ENCODE data around the gene LYPLA2.
"Not testable (repeated sequence)": the region's sequence is repeated elsewhere in the genome, so short reads cannot be mapped to it uniquely, and the experiment has no call there.

Gene LYPLA2

DNA sequence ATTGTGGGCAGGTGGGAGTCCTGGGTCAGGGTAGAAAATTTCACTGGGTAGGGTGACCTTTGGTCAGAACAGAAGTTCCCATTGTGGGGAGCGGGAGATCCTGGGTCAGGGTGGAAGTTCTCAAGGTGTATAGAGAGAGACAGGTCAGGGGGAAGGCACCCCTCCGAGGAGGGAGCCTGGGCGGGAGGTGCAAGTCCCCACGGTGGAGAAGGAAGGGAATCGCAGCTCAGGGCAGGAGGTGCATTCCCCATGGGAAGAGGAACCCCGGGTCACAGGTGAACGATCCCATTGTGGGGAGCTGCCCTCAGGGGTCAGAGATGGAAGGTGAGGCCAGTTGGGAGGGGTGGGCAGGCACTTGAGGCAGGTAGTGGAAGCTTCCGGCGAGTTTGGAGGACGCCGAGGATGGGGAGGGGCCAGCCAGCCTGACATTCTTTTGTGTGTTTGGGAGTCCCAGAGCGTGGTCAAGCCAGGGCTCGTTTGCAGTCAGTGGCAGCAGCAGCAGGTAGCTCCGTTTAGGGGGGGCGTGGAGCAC lies 637 bp downstream of the LYPLA2 start:
- in situ Hi-C loops (cut with HindIII; ENCODE audit: low pct_unique_long_range_greater_than_20kb, low sequenced_read_pairs): no loop called here
- peak; percentile 42 to 48 for DNase-seq (ENCODE audit: low read depth in 1 of 2, low spot score in 1 of 2)
- no peak for TF ChIP-seq JUND (IDR thresholded peaks at IDR 0.05; ENCODE audit: low read depth)

DNA sequence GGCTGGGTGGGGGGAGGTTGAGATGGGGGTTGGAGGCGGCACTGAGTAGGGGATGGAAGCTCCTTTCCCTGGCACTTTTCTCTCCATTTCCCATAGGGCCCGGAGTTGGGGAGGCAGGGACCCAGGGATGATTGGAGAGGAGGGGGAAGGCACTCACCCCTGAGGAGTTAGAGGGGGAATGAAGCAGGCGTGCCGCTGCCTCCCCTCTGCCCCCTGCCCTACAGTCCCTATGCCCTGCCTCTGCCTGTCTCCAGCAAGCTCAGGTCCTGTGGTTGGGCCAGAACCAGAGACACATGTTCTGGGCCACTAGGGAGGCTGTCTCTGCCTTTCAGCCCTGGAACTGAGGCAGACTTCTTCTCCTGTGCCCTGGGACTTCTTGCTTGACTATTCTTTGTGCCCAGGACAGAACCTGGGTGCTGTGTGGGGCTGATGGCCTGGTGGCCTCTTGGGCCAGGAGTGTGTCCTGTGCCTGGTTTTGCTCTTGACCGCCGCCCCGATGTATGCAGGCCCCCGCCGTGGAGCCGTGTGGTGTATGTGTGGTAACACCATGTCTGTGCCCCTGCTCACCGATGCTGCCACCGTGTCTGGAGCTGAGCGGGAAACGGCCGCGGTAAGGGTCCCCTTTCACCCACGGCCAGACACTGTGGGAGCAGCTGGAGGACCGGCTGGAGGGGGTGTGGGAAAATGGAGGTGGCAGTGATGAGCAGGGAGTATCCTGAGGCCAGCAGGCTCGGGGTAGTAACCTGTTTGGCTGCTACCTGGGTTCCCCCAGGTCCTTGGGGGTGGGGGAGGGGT lies 1.4 kb downstream of the LYPLA2 start:
- TF ChIP-seq JUND (IDR thresholded peaks at IDR 0.05; ENCODE audit: low read depth): no peak
- DNase-seq (ENCODE audit: low read depth in 1 of 2, low spot score in 1 of 2): no peak
- in situ Hi-C loops (cut with HindIII; ENCODE audit: low pct_unique_long_range_greater_than_20kb, low sequenced_read_pairs): no loop called here

DNA sequence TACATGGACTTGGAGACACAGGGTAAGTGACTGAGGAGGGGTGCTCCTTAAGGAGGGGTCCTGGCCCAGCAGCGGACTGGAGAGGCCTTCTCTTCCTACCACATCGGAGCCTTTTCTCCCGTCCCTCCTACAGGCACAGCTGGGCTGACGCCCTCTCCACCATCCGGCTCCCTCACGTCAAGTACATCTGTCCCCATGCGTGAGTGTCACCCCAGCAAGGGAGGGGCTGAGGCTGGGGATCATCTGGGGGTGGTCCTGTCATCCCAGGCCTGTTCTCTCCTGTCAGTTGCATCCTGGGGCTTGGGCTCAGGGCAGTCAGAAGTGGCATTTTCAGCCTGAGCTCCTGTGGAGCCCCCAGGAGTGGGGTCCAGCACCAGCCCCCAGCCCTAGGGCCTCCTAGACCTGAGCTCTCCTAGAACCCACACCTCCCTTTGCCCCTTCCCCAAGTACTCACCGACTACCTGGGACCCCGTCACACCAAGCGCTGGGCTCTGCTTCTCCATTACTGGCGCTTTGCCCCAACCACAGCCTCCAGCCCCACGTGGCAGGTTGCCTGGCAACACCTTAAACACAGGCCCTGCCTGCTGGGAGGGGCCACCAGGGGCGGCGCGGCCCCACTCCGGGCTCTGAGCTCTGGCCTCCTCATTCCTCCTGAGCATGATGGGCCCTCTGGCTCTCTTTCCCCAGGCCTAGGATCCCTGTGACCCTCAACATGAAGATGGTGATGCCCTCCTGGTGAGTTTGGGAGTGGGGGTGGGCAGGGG lies 2.3 kb downstream of the LYPLA2 start:
- in situ Hi-C loops (cut with HindIII; ENCODE audit: low pct_unique_long_range_greater_than_20kb, low sequenced_read_pairs): no loop called here
- no peak for TF ChIP-seq JUND (IDR thresholded peaks at IDR 0.05; ENCODE audit: low read depth)
- peak in 1 of 2 experiments; percentile 53 for DNase-seq (ENCODE audit: low read depth in 1 of 2, low spot score in 1 of 2)

DNA sequence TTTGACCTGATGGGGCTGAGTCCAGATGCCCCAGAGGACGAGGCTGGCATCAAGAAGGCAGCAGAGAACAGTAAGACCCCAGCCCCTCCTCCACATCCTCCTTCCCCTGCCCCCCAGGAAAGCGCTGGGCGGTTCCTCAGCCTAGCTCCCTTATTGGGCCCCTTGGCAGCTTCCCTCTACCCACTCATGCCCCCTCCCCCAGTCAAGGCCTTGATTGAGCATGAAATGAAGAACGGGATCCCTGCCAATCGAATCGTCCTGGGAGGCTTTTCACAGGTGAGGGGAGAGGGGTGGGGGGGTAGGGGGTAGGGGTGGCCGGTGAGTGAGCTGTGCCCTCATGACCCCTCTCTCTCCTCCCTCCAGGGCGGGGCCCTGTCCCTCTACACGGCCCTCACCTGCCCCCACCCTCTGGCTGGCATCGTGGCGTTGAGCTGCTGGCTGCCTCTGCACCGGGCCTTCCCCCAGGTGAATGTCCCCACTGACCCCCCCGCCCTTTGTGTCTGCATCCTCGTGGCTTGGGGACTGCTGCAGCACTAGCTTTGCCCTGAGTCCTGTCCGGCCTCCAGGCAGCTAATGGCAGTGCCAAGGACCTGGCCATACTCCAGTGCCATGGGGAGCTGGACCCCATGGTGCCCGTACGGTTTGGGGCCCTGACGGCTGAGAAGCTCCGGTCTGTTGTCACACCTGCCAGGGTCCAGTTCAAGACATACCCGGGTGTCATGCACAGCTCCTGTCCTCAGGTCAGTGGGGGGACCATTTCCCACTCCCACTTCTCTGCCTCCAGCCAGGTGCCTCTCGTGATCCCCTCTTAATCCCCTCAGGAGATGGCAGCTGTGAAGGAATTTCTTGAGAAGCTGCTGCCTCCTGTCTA lies 3.2 kb downstream of the LYPLA2 start:
- TF ChIP-seq JUND (IDR thresholded peaks at IDR 0.05; ENCODE audit: low read depth): no peak
- no peak for DNase-seq (ENCODE audit: low read depth in 1 of 2, low spot score in 1 of 2)
- in situ Hi-C loops (cut with HindIII; ENCODE audit: low pct_unique_long_range_greater_than_20kb, low sequenced_read_pairs): no loop called here

DNA sequence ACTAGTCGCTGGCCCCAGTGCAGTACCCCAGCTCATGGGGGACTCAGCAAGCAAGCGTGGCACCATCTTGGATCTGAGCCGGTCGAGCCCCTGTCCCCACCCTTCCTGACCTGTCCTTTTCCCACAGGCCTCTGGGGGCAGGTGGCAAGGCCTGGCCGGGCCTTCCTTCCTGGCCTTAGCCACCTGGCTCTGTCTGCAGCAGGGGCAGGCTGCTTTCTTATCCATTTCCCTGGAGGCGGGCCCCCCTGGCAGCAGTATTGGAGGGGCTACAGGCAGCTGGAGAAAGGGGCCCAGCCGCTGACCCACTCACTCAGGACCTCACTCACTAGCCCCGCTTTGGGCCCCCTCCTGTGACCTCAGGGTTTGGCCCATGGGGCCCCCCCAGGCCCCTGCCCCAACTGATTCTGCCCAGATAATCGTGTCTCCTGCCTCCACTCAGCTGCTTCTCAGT lies 3.8 kb downstream of the LYPLA2 start:
- in situ Hi-C loops (cut with HindIII; ENCODE audit: low pct_unique_long_range_greater_than_20kb, low sequenced_read_pairs); DNase-seq (ENCODE audit: low read depth in 1 of 2, low spot score in 1 of 2): not testable (repeated sequence)

DNA sequence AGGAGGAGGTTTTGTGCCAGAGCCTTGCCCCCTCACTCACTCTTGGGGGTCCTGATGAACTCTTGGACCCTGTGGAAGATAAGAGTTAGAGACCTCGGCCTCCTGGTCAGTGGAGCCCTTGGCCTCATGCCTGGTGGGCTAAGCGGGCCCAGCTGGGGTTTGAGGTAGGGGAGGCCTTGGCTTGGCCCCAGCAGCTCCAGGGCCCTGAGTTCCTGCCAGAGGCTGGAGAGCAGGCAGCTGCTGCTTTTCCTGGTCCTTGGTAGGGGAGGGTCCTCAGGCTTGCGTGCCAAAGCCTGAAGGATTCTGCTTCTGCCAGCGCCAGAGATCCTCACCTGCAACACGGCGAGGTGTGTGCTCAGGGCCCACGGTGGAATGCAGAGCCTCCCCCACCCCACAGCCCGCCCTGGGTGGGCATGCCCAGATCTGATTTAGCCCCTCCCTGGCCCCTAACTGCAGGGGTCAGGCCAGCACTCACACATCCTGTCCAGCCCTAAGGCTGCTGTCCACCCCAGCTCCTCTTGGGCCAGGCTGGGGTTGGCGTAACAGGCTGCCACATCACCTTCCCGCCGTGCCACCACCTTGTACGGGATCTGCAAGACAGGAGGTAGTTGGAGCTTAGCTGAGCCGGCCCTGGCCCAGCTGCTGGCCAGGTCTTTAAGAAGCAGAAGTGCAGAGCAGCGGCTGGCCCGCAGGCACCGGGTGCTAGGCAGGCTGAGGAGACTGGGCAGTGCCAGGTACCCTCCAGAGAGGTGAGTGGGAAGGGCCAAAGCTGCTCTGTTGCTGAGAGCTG lies 4.9 kb downstream of the LYPLA2 start:
- in situ Hi-C loops (cut with HindIII; ENCODE audit: low pct_unique_long_range_greater_than_20kb, low sequenced_read_pairs): no loop called here
- TF ChIP-seq JUND (IDR thresholded peaks at IDR 0.05; ENCODE audit: low read depth): no peak
- no peak for DNase-seq (ENCODE audit: low read depth in 1 of 2, low spot score in 1 of 2)

DNA sequence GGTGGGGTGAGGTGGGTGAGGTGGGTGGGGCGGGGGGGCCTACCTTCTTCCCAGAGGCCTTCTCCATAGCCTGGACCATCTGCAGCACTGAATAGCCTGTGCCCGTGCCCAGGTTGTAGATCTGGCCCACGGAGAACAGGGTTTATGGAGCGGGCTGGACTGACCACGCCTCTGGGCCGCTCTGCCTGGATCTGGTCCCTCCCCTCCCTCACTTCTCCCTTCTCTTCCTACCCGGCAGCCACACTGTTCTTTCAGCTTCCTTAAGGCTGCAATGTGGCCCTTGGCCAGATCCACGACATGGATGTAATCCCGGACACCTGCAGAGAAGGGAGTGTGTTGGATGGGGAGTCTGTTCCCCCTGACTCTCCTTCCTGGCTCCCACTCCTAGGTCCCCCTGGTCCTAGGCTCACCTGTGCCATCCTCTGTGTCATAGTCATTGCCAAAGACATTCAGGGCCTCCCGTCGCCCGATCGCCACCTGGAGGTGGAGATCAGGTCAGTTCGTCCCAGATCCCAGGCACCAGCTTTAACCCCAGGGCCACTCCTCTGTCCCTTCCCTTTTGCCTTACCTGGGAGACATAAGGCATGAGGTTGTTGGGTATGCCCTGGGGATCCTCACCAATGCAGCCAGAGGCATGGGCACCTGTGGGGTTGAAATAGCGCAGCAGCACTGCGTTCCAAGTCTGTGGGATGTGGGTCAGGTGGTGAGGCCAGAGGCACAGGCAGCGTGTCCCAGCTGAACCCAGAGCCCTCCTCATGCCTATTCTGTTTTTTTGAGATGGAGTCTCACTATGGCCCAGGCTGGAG lies 5.7 kb downstream of the LYPLA2 start:
- in situ Hi-C loops (cut with HindIII; ENCODE audit: low pct_unique_long_range_greater_than_20kb, low sequenced_read_pairs): no loop called here
- DNase-seq (ENCODE audit: low read depth in 1 of 2, low spot score in 1 of 2): peak; percentile 41 to 50
- TF ChIP-seq JUND (IDR thresholded peaks at IDR 0.05; ENCODE audit: low read depth): no peak

DNA sequence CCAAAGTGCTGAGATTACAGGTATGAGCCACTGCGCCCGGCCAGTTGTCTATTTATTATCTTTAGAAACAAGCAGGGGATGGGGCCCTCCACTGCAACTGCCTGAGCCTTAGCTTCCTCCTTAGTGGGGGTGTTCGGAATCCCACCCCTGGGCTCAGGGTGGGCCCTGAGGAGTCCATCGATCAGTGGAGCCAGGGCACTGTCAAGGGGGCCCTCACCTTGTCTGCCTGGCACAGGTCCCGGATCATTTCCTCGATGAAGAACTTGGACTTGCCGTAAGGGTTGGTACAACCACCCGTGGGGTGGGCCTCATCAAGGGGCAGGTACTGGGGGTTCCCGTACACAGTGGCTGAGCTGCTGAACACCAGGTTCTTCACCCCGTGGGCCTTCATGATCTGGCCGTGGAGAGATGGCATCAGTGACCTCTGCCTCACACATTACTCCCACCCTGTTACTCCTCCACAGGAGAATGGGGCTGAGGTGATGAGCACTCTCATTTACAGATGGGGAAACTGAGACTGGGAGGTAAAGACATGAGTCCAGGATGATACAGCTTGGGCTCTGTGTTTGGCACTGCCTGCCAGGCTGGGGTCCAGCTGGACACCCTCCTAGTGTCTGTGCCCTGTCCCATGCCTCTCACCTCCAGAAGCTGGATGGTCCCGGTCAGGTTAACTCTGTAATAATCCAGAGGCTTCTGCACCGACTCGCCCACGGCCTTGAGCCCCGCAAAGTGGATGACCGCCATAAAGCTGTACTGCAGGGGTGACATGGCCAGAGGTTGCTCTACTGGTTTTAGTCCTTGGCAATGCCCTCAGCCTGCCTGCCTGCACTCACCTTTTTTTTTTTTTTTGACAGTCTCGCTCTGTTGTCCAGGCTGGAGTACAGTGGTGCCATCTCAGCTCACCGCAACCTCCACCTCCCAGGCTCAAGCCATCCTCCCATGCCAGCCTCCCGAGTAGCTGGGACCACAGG lies 6.8 kb downstream of the LYPLA2 start:
- TF ChIP-seq JUND (IDR thresholded peaks at IDR 0.05; ENCODE audit: low read depth): no peak
- DNase-seq (ENCODE audit: low read depth in 1 of 2, low spot score in 1 of 2): no peak
- in situ Hi-C loops (cut with HindIII; ENCODE audit: low pct_unique_long_range_greater_than_20kb, low sequenced_read_pairs): no loop called here

DNA sequence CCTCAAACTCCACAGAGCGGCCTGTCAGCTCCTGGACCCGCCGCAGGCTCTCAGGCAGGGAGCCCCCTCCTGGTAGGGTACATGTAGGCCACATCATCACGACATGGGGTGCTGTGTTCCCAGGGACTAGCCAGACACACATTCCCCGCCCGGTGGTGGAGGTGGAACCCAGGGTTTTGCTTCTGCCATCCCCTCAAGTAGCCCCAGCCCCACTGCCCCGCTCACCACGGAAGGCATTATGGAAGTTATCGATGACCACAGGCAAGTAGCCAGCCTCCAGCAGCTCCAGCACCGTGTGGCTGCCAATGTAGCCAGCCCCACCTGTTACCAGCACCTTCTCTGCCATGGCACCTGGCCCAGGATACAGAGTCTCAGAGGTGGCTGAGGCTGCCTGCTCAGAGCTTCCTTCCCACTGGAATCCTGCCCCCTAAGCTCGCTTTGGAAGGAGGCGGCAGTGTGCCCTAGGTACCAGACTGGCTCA lies 7.8 kb downstream of the LYPLA2 start:
- in situ Hi-C loops (cut with HindIII; ENCODE audit: low pct_unique_long_range_greater_than_20kb, low sequenced_read_pairs): no loop called here
- no peak for TF ChIP-seq JUND (IDR thresholded peaks at IDR 0.05; ENCODE audit: low read depth)
- no peak for DNase-seq (ENCODE audit: low read depth in 1 of 2, low spot score in 1 of 2)

DNA sequence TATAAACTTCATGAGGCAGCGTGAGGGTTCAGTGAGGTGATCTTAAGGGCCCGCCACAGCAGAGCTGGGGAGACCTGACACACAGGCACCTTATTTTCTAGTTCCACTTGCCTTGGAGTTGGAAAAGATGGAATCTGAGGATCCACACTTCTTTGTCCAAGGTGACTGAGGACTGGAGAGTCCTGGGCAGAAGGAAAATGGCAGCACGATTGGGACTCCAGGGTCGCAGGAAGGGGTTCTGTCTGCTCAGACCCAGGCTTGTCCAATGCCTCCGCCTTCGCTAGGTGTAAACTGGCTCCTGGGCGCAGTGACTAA lies 8.3 kb downstream of the LYPLA2 start:
- DNase-seq (ENCODE audit: low read depth in 1 of 2, low spot score in 1 of 2): no peak
- TF ChIP-seq JUND (IDR thresholded peaks at IDR 0.05; ENCODE audit: low read depth): no peak
- in situ Hi-C loops (cut with HindIII; ENCODE audit: low pct_unique_long_range_greater_than_20kb, low sequenced_read_pairs): no loop called here
